ENCODE data around the gene ADAMTS20. TPM values are rescaled to one million over a fixed set of nuclear protein-coding genes. Genes with fewer than 3 reads are reported as not detected.
A peak's percentile ranks its signal among the peaks of the same experiment; 100 is the strongest.

Gene ADAMTS20, protein sequence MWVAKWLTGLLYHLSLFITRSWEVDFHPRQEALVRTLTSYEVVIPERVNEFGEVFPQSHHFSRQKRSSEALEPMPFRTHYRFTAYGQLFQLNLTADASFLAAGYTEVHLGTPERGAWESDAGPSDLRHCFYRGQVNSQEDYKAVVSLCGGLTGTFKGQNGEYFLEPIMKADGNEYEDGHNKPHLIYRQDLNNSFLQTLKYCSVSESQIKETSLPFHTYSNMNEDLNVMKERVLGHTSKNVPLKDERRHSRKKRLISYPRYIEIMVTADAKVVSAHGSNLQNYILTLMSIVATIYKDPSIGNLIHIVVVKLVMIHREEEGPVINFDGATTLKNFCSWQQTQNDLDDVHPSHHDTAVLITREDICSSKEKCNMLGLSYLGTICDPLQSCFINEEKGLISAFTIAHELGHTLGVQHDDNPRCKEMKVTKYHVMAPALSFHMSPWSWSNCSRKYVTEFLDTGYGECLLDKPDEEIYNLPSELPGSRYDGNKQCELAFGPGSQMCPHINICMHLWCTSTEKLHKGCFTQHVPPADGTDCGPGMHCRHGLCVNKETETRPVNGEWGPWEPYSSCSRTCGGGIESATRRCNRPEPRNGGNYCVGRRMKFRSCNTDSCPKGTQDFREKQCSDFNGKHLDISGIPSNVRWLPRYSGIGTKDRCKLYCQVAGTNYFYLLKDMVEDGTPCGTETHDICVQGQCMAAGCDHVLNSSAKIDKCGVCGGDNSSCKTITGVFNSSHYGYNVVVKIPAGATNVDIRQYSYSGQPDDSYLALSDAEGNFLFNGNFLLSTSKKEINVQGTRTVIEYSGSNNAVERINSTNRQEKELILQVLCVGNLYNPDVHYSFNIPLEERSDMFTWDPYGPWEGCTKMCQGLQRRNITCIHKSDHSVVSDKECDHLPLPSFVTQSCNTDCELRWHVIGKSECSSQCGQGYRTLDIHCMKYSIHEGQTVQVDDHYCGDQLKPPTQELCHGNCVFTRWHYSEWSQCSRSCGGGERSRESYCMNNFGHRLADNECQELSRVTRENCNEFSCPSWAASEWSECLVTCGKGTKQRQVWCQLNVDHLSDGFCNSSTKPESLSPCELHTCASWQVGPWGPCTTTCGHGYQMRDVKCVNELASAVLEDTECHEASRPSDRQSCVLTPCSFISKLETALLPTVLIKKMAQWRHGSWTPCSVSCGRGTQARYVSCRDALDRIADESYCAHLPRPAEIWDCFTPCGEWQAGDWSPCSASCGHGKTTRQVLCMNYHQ (N-terminal part only)
- not detected for polyA plus RNA-seq (2013)

DNA sequence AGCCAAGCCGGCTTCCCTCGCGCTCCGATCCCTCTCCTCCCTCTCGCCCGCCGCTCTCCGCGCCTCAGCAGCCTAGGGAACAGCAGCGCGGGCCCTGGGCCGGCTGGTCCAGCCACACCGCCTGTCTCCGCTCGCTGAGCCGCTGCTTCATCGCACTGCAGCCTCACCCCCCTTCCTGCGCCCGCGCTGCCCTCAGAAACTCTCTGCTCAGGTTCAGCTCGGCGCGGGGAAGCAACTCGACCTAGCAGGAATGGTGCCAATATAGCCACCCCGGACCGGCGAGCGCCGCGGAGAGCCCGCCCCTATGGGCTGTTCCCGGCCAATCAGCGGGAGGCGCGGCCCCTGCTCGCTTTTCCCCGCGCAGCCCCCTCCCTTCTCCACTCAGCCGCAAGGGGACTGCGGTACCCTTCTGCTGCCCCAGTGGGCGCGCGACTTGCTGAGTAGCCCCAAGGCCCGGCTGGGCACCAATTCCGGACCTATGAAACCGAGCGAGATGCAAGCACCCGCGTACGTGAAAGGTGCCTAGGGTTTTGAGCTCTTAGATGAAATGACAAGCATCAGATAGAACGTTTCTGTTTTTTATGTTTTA lies at the start of gene ADAMTS20:
Gene ADAMTS20, minus strand, starts transcription at position 233 of the 589 bp plus-strand sequence. CDS start 282 bp downstream, outside the sequence.
- no peak within 1 kb of the TSS for H3K27ac ChIP-seq (ENCODE audit: insufficient read depth in 1 of 2, low read depth in 1 of 2, low read length in 2 of 2, poor library complexity in 1 of 2, severe bottlenecking in 2 of 2)
- peaks cover 0 to 11% (median 3%) of the 10 kb centered on the region in 5 experiments for H3K9me3 ChIP-seq (ENCODE audit: control extremely low read depth in 1 of 5, control insufficient read depth in 4 of 5, insufficient read depth in 2 of 5, low read depth in 1 of 5, low read length in 4 of 5)
- POLR2A ChIA-PET: no interaction called here
- WGBS (ENCODE audit: insufficient coverage): 3% methylated on average over 41 of the region's 51 CpGs
- CTCF ChIA-PET: no interaction called here
- peak within 1 kb of the TSS in 6 of 7 experiments; percentile 39 to 70 (median 49) for H3K4me3 ChIP-seq (ENCODE audit: control insufficient read depth in 1 of 7, extremely low read depth in 1 of 7, insufficient read depth in 4 of 7, low read depth in 2 of 7, low read length in 6 of 7)
- no peaks in the 10 kb centered on the region for H3K36me3 ChIP-seq (ENCODE audit: control insufficient read depth in 4 of 4, insufficient read depth in 4 of 4, low read length in 3 of 4)
- H3K4me1 ChIP-seq (ENCODE audit: control extremely low read depth in 1 of 4, control insufficient read depth in 4 of 4, insufficient read depth in 4 of 4, low read length in 3 of 4): peaks cover 4 to 15% (median 11%) of the 10 kb centered on the region in 4 experiments
- peak; percentile 2 to 29 (median 21) for DNase-seq
- H3K27me3 ChIP-seq (replicated peaks in 2 of 5; ENCODE audit: control insufficient read depth in 4 of 5, insufficient read depth in 5 of 5, low read length in 4 of 5): peaks cover 20 to 53% (median 28%) of the 10 kb centered on the region in 5 experiments

DNA sequence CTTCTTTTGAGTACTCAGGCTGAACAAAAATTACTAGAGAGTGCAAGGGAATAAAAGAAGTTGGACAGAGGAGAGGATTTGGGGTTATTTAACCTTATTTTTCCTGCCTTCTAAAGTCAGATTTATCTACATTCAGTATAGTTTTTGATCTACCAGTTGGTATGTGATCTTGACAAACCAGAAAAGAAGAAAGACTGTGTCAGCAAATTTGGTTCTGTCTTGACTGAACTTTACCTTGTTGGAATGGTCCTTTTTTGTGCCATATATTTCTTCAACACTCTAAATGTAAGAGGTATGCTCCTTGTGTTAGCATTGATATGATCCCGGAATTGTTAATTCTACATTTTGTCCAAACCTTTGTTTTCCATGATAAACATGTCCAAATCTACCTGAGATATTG lies 47.7 kb upstream of the ADAMTS20 start:
- ChIA-PET POLR2A (no interaction called here), CTCF (no interaction called here)
- WGBS (ENCODE audit: insufficient coverage): no CpG with 5 or more reads among the region's 1 CpG

DNA sequence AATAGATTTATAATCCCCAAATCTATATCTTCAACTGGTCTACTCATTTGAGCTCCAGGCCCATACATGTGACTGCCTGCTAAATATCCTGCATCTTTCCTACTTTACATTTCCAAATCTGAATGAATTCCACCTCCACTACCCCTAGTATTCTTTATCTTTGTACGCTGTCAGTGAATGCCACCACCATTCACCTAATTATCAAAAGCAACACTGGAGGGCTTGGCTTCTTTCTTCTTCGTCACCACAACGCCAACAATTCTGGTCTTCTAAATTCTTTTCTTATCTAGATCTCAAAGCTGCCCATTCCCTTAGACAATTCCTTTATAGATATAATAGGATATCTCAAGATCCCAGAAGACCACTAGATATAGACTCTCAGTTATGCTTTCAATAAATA lies 47.1 kb upstream of the ADAMTS20 start:
- no peak for DNase-seq
- 100% methylated on average over 1 of the region's 3 CpGs for WGBS (ENCODE audit: insufficient coverage)
- POLR2A ChIA-PET: no interaction called here
- H3K9me3 ChIP-seq (ENCODE audit: control extremely low read depth in 1 of 5, control insufficient read depth in 4 of 5, insufficient read depth in 2 of 5, low read depth in 1 of 5, low read length in 4 of 5): no peaks in the 10 kb centered on the region
- CTCF ChIA-PET: no interaction called here
- no peaks in the 10 kb centered on the region for H3K36me3 ChIP-seq (ENCODE audit: control insufficient read depth in 4 of 4, insufficient read depth in 4 of 4, low read length in 3 of 4)
- H3K27ac ChIP-seq (ENCODE audit: insufficient read depth in 1 of 2, low read depth in 1 of 2, low read length in 2 of 2, poor library complexity in 1 of 2, severe bottlenecking in 2 of 2): no peak overlapping the region
- H3K4me1 ChIP-seq (ENCODE audit: control extremely low read depth in 1 of 4, control insufficient read depth in 4 of 4, insufficient read depth in 4 of 4, low read length in 3 of 4): no peaks in the 10 kb centered on the region
- H3K27me3 ChIP-seq (replicated peaks in 2 of 5; ENCODE audit: control insufficient read depth in 4 of 5, insufficient read depth in 5 of 5, low read length in 4 of 5): peaks cover 0 to 3% (median 0%) of the 10 kb centered on the region in 5 experiments
- H3K4me3 ChIP-seq (ENCODE audit: control insufficient read depth in 1 of 7, extremely low read depth in 1 of 7, insufficient read depth in 4 of 7, low read depth in 2 of 7, low read length in 6 of 7): no peak overlapping the region

More for the DNA sequence above, 47.7 kb upstream of the ADAMTS20 start:
- Histone ChIP-seq H3K9me3 (ENCODE audit: control extremely low read depth in 1 of 5, control insufficient read depth in 4 of 5, insufficient read depth in 2 of 5, low read depth in 1 of 5, low read length in 4 of 5) (no peaks in the 10 kb centered on the region), H3K36me3 (ENCODE audit: control insufficient read depth in 4 of 4, insufficient read depth in 4 of 4, low read length in 3 of 4) (no peaks in the 10 kb centered on the region), H3K27ac (ENCODE audit: insufficient read depth in 1 of 2, low read depth in 1 of 2, low read length in 2 of 2, poor library complexity in 1 of 2, severe bottlenecking in 2 of 2) (no peak overlapping the region), H3K27me3 (replicated peaks in 2 of 5; ENCODE audit: control insufficient read depth in 4 of 5, insufficient read depth in 5 of 5, low read length in 4 of 5) (peaks cover 0 to 3% (median 0%) of the 10 kb centered on the region in 5 experiments), H3K4me1 (ENCODE audit: control extremely low read depth in 1 of 4, control insufficient read depth in 4 of 4, insufficient read depth in 4 of 4, low read length in 3 of 4) (no peaks in the 10 kb centered on the region), H3K4me3 (ENCODE audit: control insufficient read depth in 1 of 7, extremely low read depth in 1 of 7, insufficient read depth in 4 of 7, low read depth in 2 of 7, low read length in 6 of 7) (no peak overlapping the region)
- no peak for DNase-seq

DNA sequence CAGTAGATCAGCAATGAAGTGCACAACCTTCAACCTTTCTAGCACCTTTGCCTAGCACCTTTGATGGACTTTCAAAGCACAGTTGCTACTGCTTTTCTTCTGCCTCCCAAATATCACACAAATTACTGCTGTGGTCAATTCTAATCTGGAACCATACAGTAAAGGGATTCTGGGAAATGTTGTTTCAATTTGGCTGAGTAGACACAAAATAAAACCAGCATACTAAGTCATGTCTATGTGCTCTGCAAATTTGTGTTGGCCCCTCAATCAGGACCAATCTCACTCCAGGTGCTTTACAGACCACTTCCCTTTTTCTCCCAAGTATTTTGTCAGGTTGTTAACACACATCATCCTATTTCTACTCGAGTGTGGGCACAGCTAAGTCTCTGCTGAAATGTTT lies 38.3 kb upstream of the ADAMTS20 start:
- H3K9me3 ChIP-seq (ENCODE audit: control extremely low read depth in 1 of 5, control insufficient read depth in 4 of 5, insufficient read depth in 2 of 5, low read depth in 1 of 5, low read length in 4 of 5): peaks cover 0 to 3% (median 0%) of the 10 kb centered on the region in 5 experiments
- H3K27me3 ChIP-seq (replicated peaks in 2 of 5; ENCODE audit: control insufficient read depth in 4 of 5, insufficient read depth in 5 of 5, low read length in 4 of 5): no peaks in the 10 kb centered on the region
- CTCF ChIA-PET: interaction anchor here (1.2 kb wide), 1 partner anchor 9 kb away, joined by 5 read pairs; no protein-coding TSS in a partner anchor
- DNase-seq: no peak
- H3K27ac ChIP-seq (ENCODE audit: insufficient read depth in 1 of 2, low read depth in 1 of 2, low read length in 2 of 2, poor library complexity in 1 of 2, severe bottlenecking in 2 of 2): no peak overlapping the region
- H3K36me3 ChIP-seq (ENCODE audit: control insufficient read depth in 4 of 4, insufficient read depth in 4 of 4, low read length in 3 of 4): no peaks in the 10 kb centered on the region
- no peaks in the 10 kb centered on the region for H3K4me1 ChIP-seq (ENCODE audit: control extremely low read depth in 1 of 4, control insufficient read depth in 4 of 4, insufficient read depth in 4 of 4, low read length in 3 of 4)
- H3K4me3 ChIP-seq (ENCODE audit: control insufficient read depth in 1 of 7, extremely low read depth in 1 of 7, insufficient read depth in 4 of 7, low read depth in 2 of 7, low read length in 6 of 7): no peak overlapping the region
- no CpG with 5 or more reads among the region's 1 CpG for WGBS (ENCODE audit: insufficient coverage)
- POLR2A ChIA-PET: no interaction called here

DNA sequence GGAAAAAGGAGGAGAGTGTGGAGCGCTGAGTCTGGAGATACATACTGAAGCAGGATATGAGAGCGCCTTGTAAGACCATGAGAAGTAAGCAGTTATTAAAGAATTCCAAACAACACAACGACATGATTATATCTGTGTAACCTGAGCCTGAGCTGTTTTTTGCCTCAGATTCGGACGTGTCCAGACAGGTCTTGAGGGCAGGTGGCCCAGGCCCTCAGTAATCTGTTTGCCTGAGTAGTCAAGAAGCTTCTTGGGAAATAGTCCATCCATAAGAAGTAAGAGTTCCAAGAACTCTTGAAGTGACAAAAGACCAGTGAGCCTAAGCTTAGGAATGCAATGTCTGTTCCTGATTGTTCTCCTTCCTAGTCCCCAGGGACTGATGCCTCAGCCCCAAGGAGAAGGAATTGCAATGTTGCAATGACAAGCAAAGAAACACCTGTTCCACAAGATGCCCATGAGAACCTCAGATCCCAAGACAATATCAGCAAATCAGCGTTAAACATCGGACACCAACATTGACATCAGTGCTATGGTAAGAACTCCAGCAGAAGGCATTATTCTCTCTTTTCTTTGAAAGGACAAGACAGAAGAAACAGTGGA lies 34.7 kb upstream of the ADAMTS20 start:
- peaks cover 0 to 3% (median 0%) of the 10 kb centered on the region in 5 experiments for H3K9me3 ChIP-seq (ENCODE audit: control extremely low read depth in 1 of 5, control insufficient read depth in 4 of 5, insufficient read depth in 2 of 5, low read depth in 1 of 5, low read length in 4 of 5)
- H3K4me3 ChIP-seq (ENCODE audit: control insufficient read depth in 1 of 7, extremely low read depth in 1 of 7, insufficient read depth in 4 of 7, low read depth in 2 of 7, low read length in 6 of 7): no peak overlapping the region
- no peaks in the 10 kb centered on the region for H3K27me3 ChIP-seq (replicated peaks in 2 of 5; ENCODE audit: control insufficient read depth in 4 of 5, insufficient read depth in 5 of 5, low read length in 4 of 5)
- CTCF ChIA-PET: no interaction called here
- H3K4me1 ChIP-seq (ENCODE audit: control extremely low read depth in 1 of 4, control insufficient read depth in 4 of 4, insufficient read depth in 4 of 4, low read length in 3 of 4): no peaks in the 10 kb centered on the region
- no peak for DNase-seq
- POLR2A ChIA-PET: no interaction called here
- H3K27ac ChIP-seq (ENCODE audit: insufficient read depth in 1 of 2, low read depth in 1 of 2, low read length in 2 of 2, poor library complexity in 1 of 2, severe bottlenecking in 2 of 2): no peak overlapping the region
- WGBS (ENCODE audit: insufficient coverage): 95% methylated on average over 5 of the region's 7 CpGs
- H3K36me3 ChIP-seq (ENCODE audit: control insufficient read depth in 4 of 4, insufficient read depth in 4 of 4, low read length in 3 of 4): no peaks in the 10 kb centered on the region

DNA sequence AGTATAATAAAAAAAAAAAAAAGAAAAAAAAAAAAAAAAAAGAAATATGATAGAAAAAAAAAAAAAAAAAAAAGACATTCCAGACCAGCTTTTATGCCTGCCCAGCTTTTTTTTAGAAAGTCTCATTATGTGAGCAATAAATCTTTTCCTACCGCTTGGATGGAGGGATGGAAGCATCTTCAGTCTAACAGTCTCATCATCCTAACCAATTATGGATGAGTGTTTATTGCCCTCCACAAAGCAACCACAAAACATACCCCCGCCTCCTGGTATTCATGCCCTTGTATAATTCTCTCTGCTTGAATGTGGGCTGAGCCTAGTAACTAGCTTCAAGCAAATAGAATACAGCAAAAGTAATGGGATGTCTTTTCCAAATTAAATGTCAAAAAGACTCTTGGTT lies 33.7 kb upstream of the ADAMTS20 start:
- DNase-seq: no peak
- no peaks in the 10 kb centered on the region for H3K36me3 ChIP-seq (ENCODE audit: control insufficient read depth in 4 of 4, insufficient read depth in 4 of 4, low read length in 3 of 4)
- CTCF ChIA-PET: no interaction called here
- POLR2A ChIA-PET: no interaction called here
- no peaks in the 10 kb centered on the region for H3K27me3 ChIP-seq (replicated peaks in 2 of 5; ENCODE audit: control insufficient read depth in 4 of 5, insufficient read depth in 5 of 5, low read length in 4 of 5)
- peaks cover 0 to 3% (median 0%) of the 10 kb centered on the region in 5 experiments for H3K9me3 ChIP-seq (ENCODE audit: control extremely low read depth in 1 of 5, control insufficient read depth in 4 of 5, insufficient read depth in 2 of 5, low read depth in 1 of 5, low read length in 4 of 5)
- H3K27ac ChIP-seq (ENCODE audit: insufficient read depth in 1 of 2, low read depth in 1 of 2, low read length in 2 of 2, poor library complexity in 1 of 2, severe bottlenecking in 2 of 2): no peak overlapping the region
- no peaks in the 10 kb centered on the region for H3K4me1 ChIP-seq (ENCODE audit: control extremely low read depth in 1 of 4, control insufficient read depth in 4 of 4, insufficient read depth in 4 of 4, low read length in 3 of 4)
- WGBS (ENCODE audit: insufficient coverage): no CpG with 5 or more reads among the region's 2 CpGs
- no peak overlapping the region for H3K4me3 ChIP-seq (ENCODE audit: control insufficient read depth in 1 of 7, extremely low read depth in 1 of 7, insufficient read depth in 4 of 7, low read depth in 2 of 7, low read length in 6 of 7)
